ENCODE results near the gene TMEM17.
A peak's percentile ranks its signal among the peaks of the same experiment; 100 is the strongest.

The TMEM17 gene

DNA sequence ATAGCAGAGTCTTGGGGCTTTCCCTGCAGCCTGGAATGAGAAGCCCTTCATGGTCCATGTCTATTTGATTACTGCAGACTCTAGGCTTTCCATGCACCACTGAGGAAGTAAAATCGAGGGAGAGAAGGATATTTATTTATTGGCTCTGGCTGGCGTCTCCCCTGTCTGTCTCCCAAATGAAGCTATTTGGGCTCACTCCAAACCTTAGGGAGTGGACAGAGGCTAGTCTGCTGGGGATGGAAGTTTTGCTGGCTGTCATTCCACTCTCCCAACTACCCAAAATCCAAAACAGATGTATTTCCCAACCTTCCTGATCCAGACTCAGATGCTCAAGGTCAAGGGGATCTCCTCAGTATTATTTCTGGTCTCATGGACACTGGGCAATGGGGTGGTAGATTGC is 33.7 kb downstream of the TMEM17 start:
- DNase-seq (ENCODE audit: low read depth in 2 of 2): no peak

DNA sequence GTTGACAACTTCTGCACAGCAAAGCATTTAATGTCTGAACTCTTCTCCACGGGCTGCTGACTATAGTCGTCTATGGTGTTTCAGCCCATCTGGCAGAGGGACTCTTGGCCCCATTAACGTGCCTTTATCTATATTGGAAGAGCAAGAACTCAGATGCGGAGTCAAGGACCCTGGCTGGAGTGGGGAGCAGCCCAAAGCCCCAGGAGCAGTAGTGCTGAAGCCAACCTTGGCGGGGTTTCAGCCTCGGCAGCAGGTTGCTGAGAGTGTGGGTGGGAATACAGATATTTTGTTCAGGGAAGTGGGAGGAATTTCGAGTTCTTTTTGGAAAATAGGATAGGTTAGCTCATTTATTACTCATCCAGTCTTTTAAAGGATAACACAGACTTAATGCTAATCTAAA is 34.2 kb downstream of the TMEM17 start:
- no peak for DNase-seq (ENCODE audit: low read depth in 2 of 2)

DNA sequence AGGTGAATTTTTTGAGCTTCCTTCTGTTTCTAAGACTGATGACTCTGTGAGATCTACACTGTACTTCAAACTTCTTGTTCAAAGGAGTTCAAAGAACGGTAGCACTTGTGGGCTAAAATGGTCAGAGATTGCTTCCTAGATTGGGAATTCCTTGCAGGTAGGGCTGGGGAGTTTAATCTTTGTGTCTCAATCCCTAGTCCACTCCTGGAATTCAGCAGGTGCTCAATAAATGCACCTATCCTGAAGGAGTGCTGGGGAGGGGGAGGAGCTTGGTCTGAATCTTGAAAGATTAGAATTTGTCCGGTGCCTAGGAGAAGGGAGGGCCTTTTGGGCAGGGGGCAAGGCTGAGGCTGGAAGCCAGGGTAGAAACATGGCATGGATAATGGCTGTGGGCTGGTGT is 34.6 kb downstream of the TMEM17 start:
- DNase-seq (ENCODE audit: low read depth in 2 of 2): no peak

DNA sequence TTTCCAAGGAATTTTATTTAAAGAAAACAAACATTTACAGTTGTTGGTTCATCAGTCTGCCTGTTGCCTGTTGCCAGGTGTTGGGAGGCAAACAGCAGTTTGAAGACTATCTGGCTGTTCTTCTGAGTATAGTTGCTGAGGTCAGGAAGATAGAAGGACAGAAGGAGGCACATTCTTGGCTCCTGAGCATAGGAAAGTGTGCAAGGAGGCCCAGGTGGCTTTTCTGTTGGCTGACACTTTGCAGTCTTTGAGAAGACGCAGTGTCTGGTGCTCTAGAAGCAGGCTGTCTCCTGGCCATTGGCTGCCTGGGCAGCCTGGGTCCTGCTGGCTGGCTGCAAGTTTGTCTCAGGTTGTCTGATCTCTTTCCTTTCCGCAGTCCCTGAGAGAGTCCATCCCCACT is 36.4 kb downstream of the TMEM17 start:
- no peak for DNase-seq (ENCODE audit: low read depth in 2 of 2)

GRCh38 chr2:62469114-62469513 is 36.9 kb downstream of the TMEM17 start:
- DNase-seq (ENCODE audit: low read depth in 2 of 2): no peak

DNA sequence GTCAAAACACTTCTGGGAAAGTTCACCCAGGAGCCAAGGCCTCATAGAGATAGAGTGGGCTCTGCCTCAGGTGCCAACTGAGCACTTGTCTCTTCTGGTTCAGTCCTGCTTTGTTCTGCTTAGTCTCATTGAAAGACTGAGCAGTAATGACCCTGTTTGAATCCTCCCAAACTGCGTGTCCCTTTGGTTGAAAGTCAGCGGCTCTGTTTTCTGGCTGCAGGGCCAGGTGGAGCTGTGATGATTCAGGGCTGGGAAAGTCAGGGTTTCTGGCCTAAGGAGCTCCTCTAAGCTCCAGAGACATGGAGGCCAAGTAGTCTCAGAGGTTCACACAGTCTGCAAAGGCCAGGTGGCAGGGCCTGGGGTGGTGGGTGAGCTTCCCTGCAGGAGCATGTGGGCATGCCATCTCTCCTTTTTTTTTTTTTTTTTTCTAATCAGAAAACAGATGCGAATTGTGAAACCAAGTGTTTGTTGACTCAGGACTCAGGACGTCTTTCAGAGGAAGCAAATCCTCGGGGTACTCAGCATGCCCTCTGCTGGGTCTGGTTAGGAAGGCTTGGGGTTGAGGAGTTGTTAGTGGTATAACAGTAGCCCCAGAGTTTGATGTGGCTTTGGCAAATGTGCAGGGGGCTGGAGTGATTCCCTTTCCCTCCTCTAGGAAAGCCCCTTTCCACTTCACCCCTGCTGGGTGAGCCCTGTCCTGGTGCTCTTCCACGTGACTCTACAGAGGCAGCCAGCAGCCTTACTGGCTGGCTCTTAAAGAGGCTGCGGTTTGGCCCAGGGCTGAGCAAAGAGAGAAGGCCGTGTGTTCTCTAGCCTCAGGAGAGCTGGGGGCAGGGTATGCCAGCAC is 38.3 kb downstream of the TMEM17 start:
- DNase-seq (ENCODE audit: low read depth in 2 of 2): no peak

DNA sequence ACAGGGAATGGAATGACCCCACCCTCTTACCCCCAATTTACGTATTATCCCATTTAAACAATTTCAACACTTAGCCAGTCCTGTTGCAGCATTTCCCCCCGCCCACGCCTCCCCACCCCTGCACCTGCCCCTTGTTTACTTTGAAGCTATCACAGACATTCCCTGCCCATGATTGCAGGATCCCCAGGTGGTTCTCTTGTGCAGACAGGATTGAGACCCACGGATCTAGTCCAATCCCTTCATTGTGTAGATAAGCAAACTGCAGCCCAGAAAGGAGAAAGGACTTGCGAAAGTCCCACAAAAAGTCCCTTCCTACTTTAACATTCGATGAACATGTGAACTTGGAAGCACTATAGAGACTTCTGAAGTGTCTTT is 38.9 kb downstream of the TMEM17 start:
- DNase-seq (ENCODE audit: low read depth in 2 of 2): no peak

DNA sequence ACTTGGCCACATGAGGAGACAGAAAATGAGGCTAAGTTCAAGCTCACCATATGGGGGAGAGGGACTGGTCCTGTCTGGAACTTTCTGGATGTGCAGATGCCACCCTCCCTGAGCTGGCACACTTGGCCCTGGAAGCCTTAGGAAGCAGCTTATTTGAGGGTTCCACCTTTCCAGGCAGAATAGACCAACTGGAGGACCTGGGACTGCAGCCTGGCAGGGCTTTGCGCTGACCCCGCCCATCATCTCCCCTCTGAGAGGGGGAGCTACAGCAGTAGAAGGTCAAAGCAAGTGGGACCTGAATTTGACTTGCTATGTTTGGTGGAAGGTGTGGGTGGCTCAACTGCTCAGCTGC is 39.5 kb downstream of the TMEM17 start:
- no peak for DNase-seq (ENCODE audit: low read depth in 2 of 2)

DNA sequence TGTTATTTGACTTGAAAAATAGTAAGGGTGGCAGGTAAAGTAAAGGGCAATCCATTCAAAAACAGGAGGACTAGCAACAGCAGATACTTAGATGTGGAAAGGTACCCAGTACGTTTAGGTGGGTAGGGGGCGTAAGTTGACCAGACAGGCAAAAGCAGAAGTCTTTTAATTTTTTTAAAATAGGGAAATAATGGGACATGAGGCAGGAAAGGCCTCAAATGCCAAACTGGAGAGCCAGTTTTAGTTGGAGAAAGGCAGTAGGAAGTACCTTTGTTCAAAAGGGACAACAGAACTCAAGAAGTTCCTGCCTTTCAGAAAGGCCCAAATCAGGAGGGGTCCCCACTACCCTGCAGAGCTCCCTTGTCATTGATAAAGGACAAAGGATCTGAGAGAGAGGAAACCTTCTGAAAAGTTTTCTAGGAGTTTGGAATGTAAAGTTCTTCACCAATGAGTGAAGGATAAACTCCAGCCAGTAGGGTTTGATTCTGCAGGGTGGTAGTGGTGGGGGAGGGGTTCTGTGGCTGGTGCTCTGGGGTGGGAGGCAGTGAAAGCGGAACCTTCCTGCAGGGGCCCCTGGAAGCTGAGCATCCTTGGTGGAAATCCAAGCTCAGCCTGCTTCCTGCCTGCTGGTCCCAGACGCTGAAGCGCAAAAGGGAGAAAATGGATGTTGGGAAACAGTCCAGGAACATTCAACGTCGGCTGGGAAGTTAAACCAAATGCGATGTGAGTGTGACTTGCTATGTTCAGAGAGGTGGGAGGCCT is 40.1 kb downstream of the TMEM17 start:
- DNase-seq (ENCODE audit: low read depth in 2 of 2): no peak

DNA sequence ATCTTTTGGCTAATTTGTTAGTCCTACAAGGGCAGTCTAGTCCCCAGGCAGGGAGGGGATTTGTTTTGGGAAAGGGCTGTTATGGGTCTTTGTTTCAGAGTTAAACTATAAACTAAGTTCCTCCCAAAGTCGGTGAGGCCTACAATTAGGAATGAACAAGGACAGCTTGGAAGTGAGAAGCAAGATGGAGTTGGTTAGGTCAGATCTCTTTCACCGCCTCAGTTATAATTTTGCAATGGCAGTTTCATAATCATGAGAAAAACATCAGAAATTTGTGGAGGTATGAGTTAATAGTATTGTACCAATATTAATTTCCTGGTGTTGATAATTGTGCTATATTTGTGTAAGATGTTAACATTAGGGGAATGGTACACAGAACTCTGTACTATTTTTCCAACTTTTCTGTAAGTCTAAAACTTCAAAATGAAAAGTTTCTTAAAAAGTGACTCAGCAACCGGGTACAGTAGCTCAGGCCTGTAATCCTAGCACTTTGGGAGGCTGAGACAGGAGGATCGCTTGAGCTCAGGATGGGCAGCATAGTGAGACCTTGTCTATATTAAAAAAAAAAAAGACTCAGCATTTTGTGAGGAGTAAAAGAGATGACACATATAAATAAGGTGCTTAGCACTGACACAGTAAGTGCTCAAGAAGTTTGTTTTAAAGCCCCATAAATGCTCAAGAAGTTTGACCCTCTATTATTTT is 40.8 kb downstream of the TMEM17 start:
- no peak for DNase-seq (ENCODE audit: low read depth in 2 of 2)

GRCh38 chr2:62464221-62465007 is 41.6 kb downstream of the TMEM17 start:
- no peak for DNase-seq (ENCODE audit: low read depth in 2 of 2)

DNA sequence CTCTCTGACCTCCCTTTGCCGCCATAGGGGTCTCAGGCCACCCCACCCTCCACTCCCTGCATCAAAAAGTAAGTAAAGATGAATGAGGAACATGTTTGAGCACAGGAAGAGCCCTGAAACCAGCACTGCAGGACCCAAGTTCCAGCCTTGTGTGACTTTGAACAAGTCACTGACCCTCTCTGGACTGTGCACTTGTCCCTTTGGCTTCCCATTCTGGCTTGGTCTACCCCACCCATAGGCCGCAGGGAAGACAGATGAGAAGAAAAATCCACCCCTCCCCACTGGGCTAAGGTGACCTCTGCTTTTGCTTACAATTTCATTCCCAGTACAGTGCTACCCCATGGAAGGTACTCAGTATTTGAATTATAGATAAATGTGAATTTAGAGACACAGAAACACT is 43.8 kb downstream of the TMEM17 start:
- DNase-seq (ENCODE audit: low read depth in 2 of 2): no peak

GRCh38 chr2:62461707-62462106 is 44.3 kb downstream of the TMEM17 start:
- no peak for DNase-seq (ENCODE audit: low read depth in 2 of 2)

DNA sequence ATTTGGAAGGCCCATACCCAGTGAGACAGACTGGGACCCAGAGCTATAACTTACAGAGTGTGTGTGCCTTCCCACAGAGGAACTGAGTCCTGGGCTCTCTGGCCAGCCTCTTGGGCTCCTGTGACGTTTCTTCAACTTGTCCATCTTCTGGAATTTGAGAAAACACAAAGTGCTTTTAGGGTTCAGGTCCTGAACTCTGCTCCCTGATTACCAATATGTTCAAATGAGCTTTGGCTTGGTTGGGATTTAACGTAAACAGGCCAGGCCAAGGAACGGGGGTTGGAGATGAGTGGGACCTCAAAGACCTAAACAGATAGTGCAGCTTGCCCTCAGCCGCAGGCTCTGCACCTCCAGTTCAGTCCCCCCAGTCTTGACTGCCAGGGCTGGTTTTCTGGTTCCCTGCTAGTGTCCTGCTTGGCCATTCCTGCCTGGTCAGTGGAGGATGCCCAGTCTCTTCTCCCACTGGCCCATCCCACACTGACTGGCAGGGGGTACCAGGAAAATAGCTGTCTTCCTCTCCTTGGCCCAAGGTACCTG is 44.9 kb downstream of the TMEM17 start:
- no peak for DNase-seq (ENCODE audit: low read depth in 2 of 2)

DNA sequence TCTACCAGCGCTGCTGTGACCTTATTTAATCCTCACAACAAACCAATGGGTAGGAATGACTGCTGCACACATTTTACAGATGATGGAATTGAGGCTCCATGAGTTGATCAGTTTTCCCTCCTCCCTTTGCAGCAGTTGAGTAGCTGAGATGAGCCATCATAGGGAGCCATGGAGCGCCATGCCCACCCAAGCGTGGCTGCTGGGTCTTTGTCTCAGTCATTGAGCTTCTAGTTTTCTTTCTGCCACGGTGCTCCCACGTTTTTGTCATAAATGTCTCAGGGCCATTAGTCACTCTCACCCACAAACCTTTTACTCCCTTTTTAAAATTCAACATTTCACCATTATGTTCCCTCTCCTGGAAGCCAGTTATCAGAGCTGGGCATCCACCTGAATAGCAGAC is 45.8 kb downstream of the TMEM17 start:
- no peak for DNase-seq (ENCODE audit: low read depth in 2 of 2)

DNA sequence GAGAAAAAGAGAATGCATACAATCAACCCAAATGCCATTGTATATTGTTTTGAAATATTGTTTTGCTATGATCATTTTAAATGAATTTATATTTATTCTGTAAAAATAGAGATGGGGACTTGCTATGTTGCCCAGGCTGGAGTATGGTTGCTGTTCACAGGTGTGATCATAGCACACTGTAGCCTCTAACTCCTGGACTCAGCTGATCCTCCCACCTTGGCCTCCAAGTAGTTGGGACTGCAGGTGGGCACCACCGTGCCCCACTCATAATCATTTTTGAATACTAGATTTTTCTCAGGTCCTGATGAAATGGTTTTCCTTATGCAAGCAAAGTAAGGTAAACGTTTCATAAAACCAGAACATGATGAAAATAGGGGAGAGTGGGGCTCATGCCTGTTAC is 46.3 kb downstream of the TMEM17 start:
- no peak for DNase-seq (ENCODE audit: low read depth in 2 of 2)

DNA sequence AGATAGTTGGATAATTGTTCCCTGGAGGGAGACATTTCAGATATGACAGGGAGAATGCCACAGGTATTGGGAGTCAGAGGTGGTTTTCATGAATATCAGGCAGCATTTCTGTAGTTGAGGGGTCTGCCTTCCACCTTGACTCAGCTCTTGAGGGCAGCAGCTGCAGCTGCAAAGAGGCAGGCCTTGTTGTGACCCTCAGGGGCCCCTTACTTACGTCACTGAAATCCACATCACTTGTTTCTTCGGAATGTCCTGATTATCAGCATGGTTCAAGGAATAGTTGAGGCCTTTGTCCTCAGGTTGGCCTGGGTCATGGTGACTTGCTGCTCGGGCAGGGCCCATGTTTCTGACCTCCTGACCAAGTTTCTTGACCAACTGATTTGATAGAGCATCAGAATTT is 46.9 kb downstream of the TMEM17 start:
- DNase-seq (ENCODE audit: low read depth in 2 of 2): no peak

DNA sequence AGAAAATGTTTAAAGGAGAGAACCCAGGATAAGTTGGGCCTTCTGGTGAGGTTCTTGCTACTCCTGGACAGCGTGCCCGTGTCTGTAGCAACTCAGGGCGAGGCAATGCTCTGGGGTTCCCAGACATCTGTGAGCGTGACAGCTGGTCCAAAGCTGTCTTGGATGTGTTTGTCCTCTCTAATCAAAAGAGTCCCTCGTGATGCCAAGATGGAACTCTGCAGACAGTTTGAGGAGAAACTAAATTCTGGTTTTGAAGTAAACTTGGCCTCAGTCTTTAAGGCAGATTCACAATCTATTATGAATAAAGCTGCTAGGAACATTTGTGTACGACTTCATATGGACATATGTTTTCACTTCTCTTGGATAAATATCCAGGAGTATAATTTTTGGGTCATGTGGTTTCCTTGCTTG is 47.3 kb downstream of the TMEM17 start:
- DNase-seq (ENCODE audit: low read depth in 2 of 2): no peak

GRCh38 chr2:62458206-62458641 is 47.8 kb downstream of the TMEM17 start:
- no peak for DNase-seq (ENCODE audit: low read depth in 2 of 2)

- no peak for DNase-seq (ENCODE audit: low read depth in 2 of 2)
These were observed 48.4 kb downstream of the TMEM17 start for GRCh38 chr2:62457556-62457955.

DNA sequence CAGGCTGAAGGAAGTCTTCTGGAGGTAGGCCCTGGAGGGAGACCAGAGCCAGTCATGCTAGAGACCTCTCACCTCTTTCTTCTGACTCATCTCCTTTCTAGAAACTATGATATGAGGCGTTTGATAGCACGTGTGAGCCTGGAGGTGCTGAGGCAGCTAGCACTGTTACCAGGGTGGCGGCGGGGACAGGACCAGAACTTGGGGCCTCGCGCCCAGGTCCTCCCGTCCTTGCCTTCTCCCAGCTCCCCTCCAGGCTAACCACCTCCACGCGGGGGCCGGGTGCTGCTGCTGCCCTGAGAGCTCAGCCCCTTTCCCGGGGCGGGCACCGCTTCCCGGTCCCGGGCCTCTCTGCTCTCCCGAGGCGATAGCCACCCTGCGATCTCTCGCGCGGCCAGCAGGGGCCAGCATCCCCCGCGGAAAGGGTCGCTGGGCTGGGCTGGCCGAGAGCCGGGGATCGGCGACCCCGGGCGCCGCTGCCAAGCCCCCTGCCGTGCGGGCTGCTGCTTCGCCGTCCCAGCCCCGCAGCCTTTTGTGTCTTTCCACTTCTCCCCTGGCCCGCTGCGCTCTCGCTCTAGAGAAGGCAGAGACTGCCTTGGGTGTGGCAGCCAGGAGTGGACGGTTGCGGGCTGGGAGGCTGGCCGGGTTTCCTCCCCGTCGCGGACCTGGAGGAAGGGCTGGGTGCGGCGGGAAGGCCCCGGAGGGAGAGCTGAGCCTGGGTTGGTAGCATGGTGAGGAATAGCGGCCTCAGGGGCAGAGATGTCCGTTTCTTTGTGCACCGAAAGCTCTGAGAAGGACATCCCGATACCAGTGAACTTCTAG is 49.1 kb downstream of the TMEM17 start:
- peak; percentile 45 to 57 for DNase-seq (ENCODE audit: low read depth in 2 of 2)

Measured in stimulated activated CD8-positive, alpha-beta memory T cell treated with anti-CD3 and anti-CD28 coated beads, Interleukin-2, amount 100 ng/mL, for 48 hours (primary cell).